22Rv1 (cell line): ENCODE results near the gene CCDC178.

Experiments used
- CTCF ChIP-seq: fragments of 450-650 bp; IDR thresholded peaks from 2 replicates; pipeline ENCODE4 v1.5.1; 2017; ENCODE audit warnings: mild to moderate bottlenecking
- ZFX ChIP-seq: fragments of 450-650 bp; IDR thresholded peaks from 2 replicates; pipeline ENCODE4 v1.6.1; 2017; ENCODE audit warnings: antibody characterized with exemption, borderline replicate concordance

DNA sequence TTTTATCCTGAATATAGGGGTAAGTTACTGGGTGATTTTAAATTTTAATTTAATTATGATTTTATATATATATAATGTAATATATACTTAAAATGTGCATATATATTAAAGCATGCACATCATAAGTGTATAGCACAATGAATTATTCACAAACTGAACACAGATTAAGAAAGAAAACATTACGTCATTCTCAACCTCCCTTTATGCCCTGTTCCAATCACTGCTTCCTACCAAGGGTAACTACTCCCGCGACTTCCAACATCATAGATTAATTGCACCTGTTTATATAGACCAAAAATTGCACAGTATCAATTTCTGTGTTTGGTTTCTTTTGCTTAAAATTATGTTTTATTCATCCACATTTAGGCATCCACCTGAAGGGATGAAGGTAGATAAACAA is 366.4 kb downstream of the CCDC178 start:
- no peak for TF ChIP-seq CTCF
- TF ChIP-seq ZFX: no peak
